Astrocyte (in vitro differentiated cells and primary cell): ENCODE measurements around the gene DDO. TPM values are rescaled to one million over a fixed set of nuclear protein-coding genes. Genes with fewer than 3 reads are reported as not detected.

ENCODE experiments used
- DNase-seq: peaks from one replicate; pipeline ENCODE4 v3.0.0-alpha.2; 2010; ENCODE audit warnings: low read depth
- FAIRE-seq: peaks from 2 replicates; lab custom pipeline; 2011; peaks lifted over from hg19 to GRCh38; lab: Jason Lieb, UNC
- H2AFZ ChIP-seq: 2 replicates; pipeline ENCODE4 v1.6.0; 2012; ENCODE audit warnings: low read depth, low read length, inconsistent platforms
- H3K27ac ChIP-seq: 2 replicates; pipeline ENCODE4 v1.5.1; 2011; ENCODE audit warnings: low read depth, low read length, inconsistent platforms
- H3K27me3 ChIP-seq: 2 replicates; pipeline ENCODE4 v1.6.0; 2011; ENCODE audit warnings: low read length, inconsistent platforms; ENCODE audit not compliant: insufficient read depth
- H3K36me3 ChIP-seq: 2 replicates; pipeline ENCODE4 v1.5.1; 2011; ENCODE audit warnings: low read length, inconsistent platforms; ENCODE audit not compliant: insufficient read depth
- H3K4me1 ChIP-seq: 2 replicates; pipeline ENCODE4 v1.5.1; 2011; ENCODE audit warnings: low read length, inconsistent platforms; ENCODE audit not compliant: insufficient read depth
- H3K4me2 ChIP-seq: 2 replicates; pipeline ENCODE4 v1.6.0; 2012; ENCODE audit warnings: low read length, inconsistent platforms
- H3K4me3 ChIP-seq: 2 replicates; pipeline ENCODE4 v1.5.1; 2011; ENCODE audit warnings: low read depth, mild to moderate bottlenecking, low read length, inconsistent platforms; ENCODE audit not compliant: insufficient read depth
- H3K79me2 ChIP-seq: 2 replicates; pipeline ENCODE4 v1.6.0; 2012; ENCODE audit warnings: mild to moderate bottlenecking, low read length, inconsistent platforms; ENCODE audit not compliant: insufficient read depth
- H3K9ac ChIP-seq: 2 replicates; pipeline ENCODE4 v1.6.0; 2012; ENCODE audit warnings: mild to moderate bottlenecking, low read length, inconsistent platforms
- H3K9me3 ChIP-seq: 2 replicates; pipeline ENCODE4 v1.5.1; 2012; ENCODE audit warnings: low read depth, mild to moderate bottlenecking, low read length, inconsistent platforms; ENCODE audit not compliant: insufficient read depth
- H4K20me1 ChIP-seq: 2 replicates; pipeline ENCODE4 v1.6.0; 2012; ENCODE audit warnings: low read length, inconsistent platforms; ENCODE audit not compliant: insufficient read depth
- H3K27ac Mint-ChIP-seq: one replicate; pipeline ENCODE4 v1.8.0; 2021; ENCODE audit warnings: mild to moderate bottlenecking, mixed read lengths; ENCODE audit not compliant: unreplicated experiment
- H3K27me3 Mint-ChIP-seq: one replicate; pipeline ENCODE4 v1.8.0; 2021; ENCODE audit warnings: low read depth, mixed read lengths; ENCODE audit not compliant: unreplicated experiment
- H3K36me3 Mint-ChIP-seq: one replicate; pipeline ENCODE4 v1.8.0; 2021; ENCODE audit warnings: low read depth, mixed read lengths; ENCODE audit not compliant: unreplicated experiment
- H3K4me1 Mint-ChIP-seq: one replicate; pipeline ENCODE4 v1.8.0; 2021; ENCODE audit warnings: low read depth, mixed read lengths; ENCODE audit not compliant: unreplicated experiment
- H3K4me3 Mint-ChIP-seq: one replicate; pipeline ENCODE4 v1.8.0; 2021; ENCODE audit warnings: mild to moderate bottlenecking, moderate library complexity, mixed read lengths; ENCODE audit not compliant: unreplicated experiment
- H3K9me3 Mint-ChIP-seq: one replicate; pipeline ENCODE4 v1.8.0; 2021; ENCODE audit warnings: mild to moderate bottlenecking, mixed read lengths; ENCODE audit not compliant: unreplicated experiment
- EZH2 ChIP-seq: IDR thresholded peaks from 2 replicates; pipeline ENCODE4 v1.6.1; 2012; ENCODE audit warnings: mild to moderate bottlenecking, low read length, inconsistent platforms; ENCODE audit not compliant: insufficient read depth
- total RNA-seq: library from RNA; stranded (reverse); gene quantifications from 2 replicates; pipeline ENCODE4 v1.2.1, GENCODE V29; 2021
- TF ChIP-seq, protein P1 (sequence below): IDR thresholded peaks from 2 replicates; pipeline ENCODE4 v1.5.1; 2011; ENCODE audit warnings: low read depth, mild to moderate bottlenecking, inconsistent platforms, low read length, moderate library complexity; ENCODE audit not compliant: insufficient read depth

The DDO gene
- total RNA-seq, 1 donor from 2014 or later: not detected

DNA sequence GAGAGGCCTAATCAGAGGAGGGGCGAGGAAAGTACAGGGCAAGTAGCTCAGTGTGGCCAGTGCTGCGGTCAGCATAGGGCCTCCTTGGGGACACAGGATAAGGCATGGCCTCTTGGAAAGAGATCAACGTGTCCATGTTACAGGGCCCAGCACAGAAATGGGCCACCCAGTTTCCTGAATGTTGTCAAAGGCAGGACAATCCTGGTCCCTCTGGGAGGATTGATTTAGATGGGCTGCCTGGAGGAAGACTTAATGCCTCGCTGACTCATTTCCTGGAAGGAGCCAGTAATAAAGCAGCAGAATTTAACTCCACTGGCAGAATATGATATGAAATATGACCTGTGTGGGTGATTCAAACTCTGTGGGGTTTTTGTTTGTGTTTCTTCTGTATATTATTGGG, 16.6 kb downstream of the DDO start:
- H3K27me3 ChIP-seq: no peaks in the 10 kb centered on the region
- Mint-ChIP-seq H3K27ac (no peak overlapping the region), H3K9me3 (no peaks in the 10 kb centered on the region), H3K36me3 (no peaks in the 10 kb centered on the region), H3K4me3 (no peak overlapping the region), H3K27me3 (peaks cover 12% of the 10 kb centered on the region), H3K4me1 (no peaks in the 10 kb centered on the region)
- H3K27ac ChIP-seq: no peak overlapping the region
- FAIRE-seq (no peak), DNase-seq (no peak)
- no peak overlapping the region for H3K4me2 ChIP-seq
- H4K20me1 ChIP-seq: no peaks in the 10 kb centered on the region
- H2AFZ ChIP-seq: no peak overlapping the region
- H3K4me1 ChIP-seq: no peaks in the 10 kb centered on the region
- H3K4me3 ChIP-seq: no peak overlapping the region
- no peak for TF ChIP-seq EZH2
- TF ChIP-seq, protein P1, sequence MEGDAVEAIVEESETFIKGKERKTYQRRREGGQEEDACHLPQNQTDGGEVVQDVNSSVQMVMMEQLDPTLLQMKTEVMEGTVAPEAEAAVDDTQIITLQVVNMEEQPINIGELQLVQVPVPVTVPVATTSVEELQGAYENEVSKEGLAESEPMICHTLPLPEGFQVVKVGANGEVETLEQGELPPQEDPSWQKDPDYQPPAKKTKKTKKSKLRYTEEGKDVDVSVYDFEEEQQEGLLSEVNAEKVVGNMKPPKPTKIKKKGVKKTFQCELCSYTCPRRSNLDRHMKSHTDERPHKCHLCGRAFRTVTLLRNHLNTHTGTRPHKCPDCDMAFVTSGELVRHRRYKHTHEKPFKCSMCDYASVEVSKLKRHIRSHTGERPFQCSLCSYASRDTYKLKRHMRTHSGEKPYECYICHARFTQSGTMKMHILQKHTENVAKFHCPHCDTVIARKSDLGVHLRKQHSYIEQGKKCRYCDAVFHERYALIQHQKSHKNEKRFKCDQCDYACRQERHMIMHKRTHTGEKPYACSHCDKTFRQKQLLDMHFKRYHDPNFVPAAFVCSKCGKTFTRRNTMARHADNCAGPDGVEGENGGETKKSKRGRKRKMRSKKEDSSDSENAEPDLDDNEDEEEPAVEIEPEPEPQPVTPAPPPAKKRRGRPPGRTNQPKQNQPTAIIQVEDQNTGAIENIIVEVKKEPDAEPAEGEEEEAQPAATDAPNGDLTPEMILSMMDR: no peak
- H3K9ac ChIP-seq: no peak overlapping the region
- H3K79me2 ChIP-seq: no peaks in the 10 kb centered on the region
- no peaks in the 10 kb centered on the region for H3K36me3 ChIP-seq
- H3K9me3 ChIP-seq: no peaks in the 10 kb centered on the region

DNA sequence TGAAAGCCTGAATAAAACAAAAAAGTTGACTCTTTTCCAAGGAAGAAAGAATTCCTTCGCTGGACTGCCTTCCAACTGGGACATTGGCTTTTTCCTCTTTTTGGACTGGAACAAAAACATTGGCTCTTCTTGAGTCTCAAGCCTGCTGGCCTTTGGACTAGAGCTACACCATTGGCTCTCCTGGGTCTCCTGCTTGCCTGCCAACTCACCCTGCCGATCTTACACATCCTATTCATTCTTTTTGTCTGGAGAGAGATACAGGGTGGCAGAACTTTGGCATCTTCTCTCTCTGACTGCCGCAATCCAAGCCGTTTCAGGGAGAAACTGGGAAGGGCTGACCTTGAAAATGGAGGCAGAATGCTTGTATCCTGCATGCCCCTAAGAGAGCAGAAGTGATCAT, 20.2 kb downstream of the DDO start:
- Histone ChIP-seq H4K20me1 (no peaks in the 10 kb centered on the region), H3K79me2 (no peaks in the 10 kb centered on the region), H2AFZ (no peak overlapping the region), H3K27me3 (peaks cover 6% of the 10 kb centered on the region), H3K36me3 (no peaks in the 10 kb centered on the region), H3K9me3 (no peaks in the 10 kb centered on the region), H3K4me2 (no peak overlapping the region), H3K4me3 (no peak overlapping the region), H3K27ac (no peak overlapping the region), H3K9ac (no peak overlapping the region), H3K4me1 (no peaks in the 10 kb centered on the region)
- Mint-ChIP-seq H3K4me3 (no peak overlapping the region), H3K27me3 (peaks cover 14% of the 10 kb centered on the region), H3K27ac (no peak overlapping the region), H3K4me1 (no peaks in the 10 kb centered on the region), H3K36me3 (no peaks in the 10 kb centered on the region), H3K9me3 (no peaks in the 10 kb centered on the region)
- DNase-seq (no peak), FAIRE-seq (no peak)
- no peak for TF ChIP-seq EZH2
- TF ChIP-seq, protein P1: no peak

DNA sequence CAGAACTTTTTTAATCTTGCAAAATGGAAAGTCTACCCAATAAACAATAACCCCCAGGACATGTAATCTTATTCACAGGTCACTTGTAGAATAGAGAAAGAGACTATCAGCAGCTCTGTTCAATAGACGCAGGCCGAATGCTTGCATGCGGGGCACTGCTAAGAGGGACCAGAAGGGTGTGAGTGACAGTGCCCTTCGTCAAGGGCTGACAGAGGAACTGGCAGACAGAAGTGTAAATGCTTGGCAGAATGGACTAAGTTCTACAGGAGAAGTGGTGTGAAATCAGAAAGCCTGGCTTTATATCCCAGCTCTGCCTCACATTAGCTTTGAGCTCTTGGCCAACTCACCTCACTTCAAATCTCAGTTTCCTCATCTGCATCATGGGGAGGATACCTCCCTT, 21.0 kb downstream of the DDO start:
- H3K4me2 ChIP-seq: no peak overlapping the region
- no peak for FAIRE-seq
- no peaks in the 10 kb centered on the region for H3K4me1 Mint-ChIP-seq

More for the DNA sequence above, 21.0 kb downstream of the DDO start:
- DNase-seq: no peak
- Histone ChIP-seq H3K36me3 (no peaks in the 10 kb centered on the region), H3K27ac (no peak overlapping the region), H2AFZ (no peak overlapping the region), H3K9ac (no peak overlapping the region), H3K79me2 (no peaks in the 10 kb centered on the region), H3K9me3 (no peaks in the 10 kb centered on the region), H4K20me1 (no peaks in the 10 kb centered on the region), H3K27me3 (peaks cover 6% of the 10 kb centered on the region), H3K4me1 (no peaks in the 10 kb centered on the region), H3K4me3 (no peak overlapping the region)
- no peaks in the 10 kb centered on the region for H3K36me3 Mint-ChIP-seq
- TF ChIP-seq, protein P1: no peak
- TF ChIP-seq EZH2: no peak
- no peak overlapping the region for H3K4me3 Mint-ChIP-seq
- H3K27ac Mint-ChIP-seq: no peak overlapping the region
- peaks cover 14% of the 10 kb centered on the region for H3K27me3 Mint-ChIP-seq
- H3K9me3 Mint-ChIP-seq: no peaks in the 10 kb centered on the region
